ENCODE data around the gene MEGF8.
A peak's percentile ranks its signal among the peaks of the same experiment; 100 is the strongest.

MEGF8 gene

GRCh38 chr19:42290523-42291434 is 34.7 kb upstream of the MEGF8 start:
- no peak for TF ChIP-seq POLR2A (IDR thresholded peaks at IDR 0.05; ENCODE audit: low read depth, low read length)
- FAIRE-seq (no peak), DNase-seq (ENCODE audit: insufficient read length, low spot score) (no peak)

- TF ChIP-seq POLR2A (IDR thresholded peaks at IDR 0.05; ENCODE audit: low read depth, low read length): no peak
- no peak for FAIRE-seq
- DNase-seq (ENCODE audit: insufficient read length, low spot score): no peak
Observed at GRCh38 chr19:42291435-42291810, 34.0 kb upstream of the MEGF8 start.

- FAIRE-seq: no peak
- DNase-seq (ENCODE audit: insufficient read length, low spot score): no peak
- TF ChIP-seq POLR2A (IDR thresholded peaks at IDR 0.05; ENCODE audit: low read depth, low read length): no peak
Observed at GRCh38 chr19:42292042-42292960, 33.1 kb upstream of the MEGF8 start.

GRCh38 chr19:42292963-42293362 is 32.5 kb upstream of the MEGF8 start:
- no peak for DNase-seq (ENCODE audit: insufficient read length, low spot score)
- TF ChIP-seq POLR2A (IDR thresholded peaks at IDR 0.05; ENCODE audit: low read depth, low read length): no peak
- FAIRE-seq: no peak

GRCh38 chr19:42293540-42293939 is 31.9 kb upstream of the MEGF8 start:
- FAIRE-seq (no peak), DNase-seq (ENCODE audit: insufficient read length, low spot score) (no peak)
- no peak for TF ChIP-seq POLR2A (IDR thresholded peaks at IDR 0.05; ENCODE audit: low read depth, low read length)

GRCh38 chr19:42293948-42294347 is 31.5 kb upstream of the MEGF8 start:
- TF ChIP-seq POLR2A (IDR thresholded peaks at IDR 0.05; ENCODE audit: low read depth, low read length): no peak
- FAIRE-seq (no peak), DNase-seq (ENCODE audit: insufficient read length, low spot score) (no peak)

- TF ChIP-seq POLR2A (IDR thresholded peaks at IDR 0.05; ENCODE audit: low read depth, low read length): no peak
- no peak for FAIRE-seq
- no peak for DNase-seq (ENCODE audit: insufficient read length, low spot score)
Observed at GRCh38 chr19:42294471-42295137, 30.8 kb upstream of the MEGF8 start.

GRCh38 chr19:42295342-42295741 is 30.1 kb upstream of the MEGF8 start:
- no peak for TF ChIP-seq POLR2A (IDR thresholded peaks at IDR 0.05; ENCODE audit: low read depth, low read length)
- DNase-seq (ENCODE audit: insufficient read length, low spot score) (no peak), FAIRE-seq (no peak)

- DNase-seq (ENCODE audit: insufficient read length, low spot score) (peak; percentile 81), FAIRE-seq (no peak)
- TF ChIP-seq POLR2A (IDR thresholded peaks at IDR 0.05; ENCODE audit: low read depth, low read length): no peak; the same call in 1 of the 2 replicates
Observed at GRCh38 chr19:42295831-42296525, 29.5 kb upstream of the MEGF8 start.

- DNase-seq (ENCODE audit: insufficient read length, low spot score) (no peak), FAIRE-seq (no peak)
- TF ChIP-seq POLR2A (IDR thresholded peaks at IDR 0.05; ENCODE audit: low read depth, low read length): no peak
Observed at GRCh38 chr19:42297039-42297438, 28.4 kb upstream of the MEGF8 start.

GRCh38 chr19:42301646-42302203 is 23.7 kb upstream of the MEGF8 start, which contains the start of gene PRR19:
PRR19 (plus strand) TSS chr19:42302132; CDS start chr19:42309585, 7,453 bp downstream.
- no peak for FAIRE-seq

GRCh38 chr19:42303101-42303464 is 22.4 kb upstream of the MEGF8 start:
- FAIRE-seq (no peak), DNase-seq (ENCODE audit: insufficient read length, low spot score) (no peak)
- TF ChIP-seq POLR2A (IDR thresholded peaks at IDR 0.05; ENCODE audit: low read depth, low read length): no peak

More at GRCh38 chr19:42301646-42302203, 23.7 kb upstream of the MEGF8 start, which contains the start of gene PRR19:
- DNase-seq (ENCODE audit: insufficient read length, low spot score): no peak
- TF ChIP-seq POLR2A (IDR thresholded peaks at IDR 0.05; ENCODE audit: low read depth, low read length): no peak

GRCh38 chr19:42303876-42304275 is 21.6 kb upstream of the MEGF8 start:
- FAIRE-seq (no peak), DNase-seq (ENCODE audit: insufficient read length, low spot score) (no peak)
- TF ChIP-seq POLR2A (IDR thresholded peaks at IDR 0.05; ENCODE audit: low read depth, low read length): no peak

Data from H54 (cell line).